ENCODE data around the gene UGGT1.

GRCh38 chr2:128227862-128228261, 136.9 kb downstream of the UGGT1 start:
- no peak for TF ChIP-seq CTCF (IDR thresholded peaks at IDR 0.05)
- no peak for TF ChIP-seq POLR2AphosphoS5 (IDR thresholded peaks at IDR 0.05)
